Measurements from ENCODE around the gene PRKCE. TPM values are rescaled to one million over a fixed set of nuclear protein-coding genes. Genes with fewer than 3 reads are reported as not detected.

Gene PRKCE
- polyA plus RNA-seq, 1 donor: 8.7 TPM

DNA sequence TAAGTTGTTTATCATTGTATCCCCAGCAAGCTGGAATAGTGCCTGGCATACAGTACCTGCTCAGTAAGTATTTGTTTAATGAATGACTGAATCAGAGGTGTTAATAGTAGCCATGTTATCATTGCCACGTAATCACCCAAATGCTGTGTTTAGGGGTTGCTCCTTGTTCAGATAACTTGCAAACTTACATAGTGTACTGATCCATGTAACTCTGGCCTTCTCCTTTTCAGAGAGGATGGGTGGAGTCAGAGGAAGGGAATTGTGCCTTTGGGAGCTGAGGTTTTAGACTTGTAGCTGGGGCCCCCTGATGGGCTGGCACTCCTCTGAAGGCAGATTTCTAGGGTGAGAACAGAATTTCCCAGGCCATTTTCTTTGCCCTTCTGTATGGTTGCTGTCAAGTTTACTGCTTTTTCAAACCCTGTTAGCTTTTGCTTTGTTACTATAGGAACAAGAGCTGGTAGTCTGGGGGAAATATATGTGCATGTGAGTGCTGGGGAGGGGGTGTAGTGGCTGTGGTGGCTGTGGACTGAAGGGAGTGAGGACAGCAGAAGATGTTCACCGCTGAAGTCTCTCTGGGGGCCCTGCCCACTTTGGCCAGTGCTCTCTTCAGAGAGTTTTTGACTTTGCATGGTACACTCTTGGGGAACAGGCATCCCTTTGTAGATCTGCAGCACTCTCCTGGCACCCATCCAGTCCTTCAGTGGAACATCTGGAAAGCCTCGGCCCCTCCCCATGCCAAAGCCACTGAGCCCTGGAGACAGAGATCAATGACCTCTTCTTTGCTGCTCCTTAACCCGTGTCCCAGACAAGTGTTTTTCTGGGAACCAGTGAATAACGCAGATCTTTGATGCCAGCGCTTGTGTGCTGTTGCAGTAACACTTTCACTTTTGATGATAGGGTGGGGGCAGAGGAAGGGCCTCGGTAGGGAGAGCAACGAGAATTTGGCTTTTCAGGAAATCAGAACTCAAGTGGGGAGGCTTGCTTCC, 209.0 kb downstream of the PRKCE start:
- peak; percentile 57 for DNase-seq

DNA sequence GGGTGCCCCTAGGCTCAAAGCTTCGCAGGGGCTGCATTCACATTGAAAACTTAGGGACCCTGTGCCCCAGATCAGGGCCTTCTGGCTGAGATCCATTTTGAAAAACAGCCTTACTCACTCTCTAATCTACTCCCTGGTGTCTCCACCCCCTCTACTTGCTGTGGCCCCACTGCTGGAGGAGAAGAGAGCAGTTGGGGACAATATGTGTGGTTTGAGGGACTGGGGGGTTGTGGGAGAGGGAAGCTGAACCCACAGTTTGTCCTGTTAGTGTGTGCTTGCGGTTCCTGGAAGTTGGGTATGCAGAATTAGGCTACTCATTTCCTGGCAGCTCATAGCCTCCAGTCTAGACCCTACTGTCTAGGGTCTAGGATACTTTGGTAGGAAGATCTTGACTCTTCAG, 211.4 kb downstream of the PRKCE start:
- no peak for DNase-seq

DNA sequence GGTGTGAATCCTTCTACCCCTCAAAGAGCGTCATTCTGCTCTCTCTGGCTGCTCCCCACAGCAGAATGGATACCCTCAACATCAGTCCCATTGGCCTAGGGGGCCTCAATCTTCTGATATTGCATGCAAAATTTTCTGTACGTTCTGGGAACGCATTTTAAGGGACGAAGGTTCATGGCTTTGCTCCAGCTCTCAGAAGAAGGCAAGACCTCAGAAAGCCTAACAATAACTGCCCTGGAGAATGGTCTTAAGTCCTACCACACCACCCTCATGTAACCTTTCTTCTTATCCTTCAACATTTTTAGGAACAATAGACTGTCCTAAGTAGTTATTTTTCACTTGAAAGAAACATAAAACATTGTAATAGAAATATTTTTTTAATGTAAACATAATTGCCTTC, 212.6 kb downstream of the PRKCE start:
- no peak for DNase-seq

DNA sequence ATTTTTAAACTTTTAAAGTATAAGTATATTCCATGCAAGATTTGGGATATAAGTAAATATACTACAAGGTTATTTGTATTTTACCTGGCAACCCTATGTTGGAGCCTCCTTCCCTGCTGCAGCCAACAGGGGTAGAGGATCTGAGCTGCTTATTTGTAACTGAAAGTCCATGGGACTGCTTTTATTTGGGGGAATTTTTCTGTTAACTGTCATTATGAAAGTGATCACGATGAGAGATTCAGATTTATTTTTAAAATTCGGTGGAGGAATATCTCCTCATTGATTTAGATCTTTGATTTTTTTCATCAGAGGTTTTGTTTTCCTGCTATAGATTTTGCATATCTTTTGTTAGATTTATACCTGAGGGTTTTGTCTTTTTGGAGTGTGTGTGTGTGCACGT, 215.9 kb downstream of the PRKCE start:
- DNase-seq: no peak

DNA sequence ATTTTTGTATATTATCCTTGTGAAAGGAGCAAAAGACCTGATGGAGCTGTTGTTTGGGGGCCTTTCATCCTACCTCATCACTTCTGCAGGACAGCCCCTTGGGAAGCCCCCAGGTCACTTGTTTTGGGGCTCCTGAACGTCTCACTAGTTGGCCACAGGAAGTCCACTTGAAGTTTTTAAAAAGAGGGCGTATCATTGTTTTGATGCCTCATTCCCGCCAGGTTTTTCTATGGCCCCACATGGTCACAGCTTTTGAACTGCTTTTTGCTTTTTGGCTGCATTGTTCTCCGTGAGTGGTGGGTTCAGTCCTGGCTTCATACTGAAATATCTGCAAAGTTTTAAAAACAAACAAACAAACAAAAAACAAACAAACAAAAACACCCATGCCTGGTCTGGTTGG, 216.3 kb downstream of the PRKCE start:
- DNase-seq: no peak

DNA sequence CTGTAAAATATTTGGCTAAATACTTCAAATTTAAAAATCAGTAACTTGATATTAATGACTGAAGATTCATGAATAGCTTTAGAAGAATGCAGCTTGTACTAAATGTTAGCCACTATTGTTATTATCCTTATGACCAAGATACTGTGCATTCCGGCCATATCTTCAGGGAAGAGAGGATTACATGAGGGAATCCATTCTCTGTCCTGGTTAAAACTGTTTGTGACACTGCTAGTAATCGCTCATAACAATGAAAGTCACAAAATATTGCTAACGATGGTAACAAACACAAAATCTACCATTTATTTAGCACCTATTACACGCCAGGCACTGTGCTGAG, 217.7 kb downstream of the PRKCE start:
- no peak for DNase-seq

DNA sequence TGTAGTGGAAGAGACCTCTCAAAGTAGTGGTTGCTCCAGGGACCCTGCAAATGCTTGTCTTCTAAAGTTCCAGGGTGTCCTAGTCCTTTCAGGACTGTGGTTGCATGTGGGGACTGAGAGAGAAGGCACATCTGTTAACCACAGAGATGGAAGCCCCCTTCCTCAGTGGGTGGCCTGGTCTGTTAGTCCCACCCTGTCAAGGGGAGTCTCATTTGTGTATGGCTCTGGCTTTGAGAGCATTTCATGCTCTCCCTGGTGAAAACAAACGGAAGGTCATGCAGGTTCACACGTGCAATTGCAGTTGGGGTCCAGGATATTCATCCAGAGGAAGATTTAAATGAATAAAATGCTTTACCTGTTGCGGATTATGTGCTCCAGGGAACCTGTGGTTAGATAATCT, 219.6 kb downstream of the PRKCE start:
- DNase-seq: no peak

DNA sequence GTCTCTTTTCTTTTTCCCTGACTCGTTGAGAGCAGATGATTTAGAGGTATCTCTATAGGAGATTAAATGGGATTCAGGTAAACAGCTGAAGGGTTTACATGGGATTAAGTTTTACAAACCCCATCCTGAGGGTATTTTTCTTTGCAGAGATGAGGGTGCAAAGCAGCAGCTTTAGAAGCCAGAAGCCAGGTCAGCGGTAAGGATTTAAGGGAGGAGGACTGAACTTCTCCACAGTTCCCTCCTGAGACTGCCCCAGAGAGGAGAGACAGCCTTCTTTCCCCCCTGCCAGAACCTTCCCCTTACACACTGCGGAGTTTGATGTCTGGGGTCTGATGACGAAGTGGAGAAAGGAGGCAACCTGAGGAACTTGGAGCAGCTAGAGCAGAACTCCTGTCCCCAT, 220.1 kb downstream of the PRKCE start:
- DNase-seq: no peak

DNA sequence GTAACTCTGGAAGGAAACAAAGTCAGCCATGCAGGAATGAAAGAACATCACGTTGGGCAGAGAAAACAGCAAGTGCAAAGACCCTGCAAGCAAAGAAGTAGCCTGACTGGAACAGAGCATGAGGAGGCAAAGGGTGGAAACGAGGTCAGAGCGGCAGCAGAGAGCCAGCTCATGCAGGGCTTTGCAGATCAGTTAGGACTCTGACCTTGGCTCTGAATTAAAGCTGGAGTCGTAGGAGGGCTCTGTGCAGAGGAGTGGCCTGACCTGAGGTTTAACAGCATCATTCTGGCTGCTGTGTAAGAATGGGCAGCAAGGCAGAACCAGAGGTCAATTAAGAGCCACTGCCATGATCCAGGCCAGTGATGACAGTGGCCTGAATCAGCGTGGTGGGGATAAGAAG, 220.7 kb downstream of the PRKCE start:
- DNase-seq: no peak

DNA sequence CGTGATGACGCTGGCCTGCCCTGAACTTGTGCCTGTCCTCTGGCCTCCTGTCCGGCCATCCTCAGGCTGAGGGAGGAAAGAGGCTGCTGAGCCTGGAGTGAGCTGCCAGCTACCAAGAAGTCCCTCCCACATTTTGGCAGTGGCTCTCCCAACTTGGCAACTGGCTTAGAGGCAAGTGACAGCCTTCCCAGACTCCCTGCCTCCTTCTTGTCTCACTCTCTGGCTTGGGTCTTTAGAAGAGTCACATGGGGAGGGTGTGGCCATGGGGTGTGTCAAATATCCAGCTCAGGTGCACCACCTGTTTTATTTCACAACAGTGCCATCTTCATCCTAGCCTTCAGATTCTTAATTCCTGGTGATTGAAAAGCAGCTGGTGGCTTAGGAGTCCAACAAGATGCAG, 222.9 kb downstream of the PRKCE start:
- DNase-seq: no peak

DNA sequence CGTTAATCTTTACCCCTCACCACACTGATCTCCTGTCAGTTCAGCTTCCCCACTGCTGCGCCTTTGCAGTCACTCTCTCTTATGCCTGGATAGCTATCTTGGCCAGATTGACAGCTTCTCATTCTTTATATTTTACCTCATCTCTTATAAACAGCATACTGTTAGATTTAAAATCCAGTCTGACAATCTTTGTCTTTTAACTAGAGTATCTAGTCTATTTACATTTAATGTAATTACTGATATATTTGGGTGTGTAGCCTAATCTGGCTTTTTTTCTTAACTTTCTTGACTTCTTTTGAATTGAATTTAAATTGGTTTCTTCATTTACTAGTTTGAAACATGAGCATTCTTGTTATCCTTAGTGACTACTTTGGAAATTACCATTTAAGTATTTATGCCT, 225.1 kb downstream of the PRKCE start:
- no peak for DNase-seq

DNA sequence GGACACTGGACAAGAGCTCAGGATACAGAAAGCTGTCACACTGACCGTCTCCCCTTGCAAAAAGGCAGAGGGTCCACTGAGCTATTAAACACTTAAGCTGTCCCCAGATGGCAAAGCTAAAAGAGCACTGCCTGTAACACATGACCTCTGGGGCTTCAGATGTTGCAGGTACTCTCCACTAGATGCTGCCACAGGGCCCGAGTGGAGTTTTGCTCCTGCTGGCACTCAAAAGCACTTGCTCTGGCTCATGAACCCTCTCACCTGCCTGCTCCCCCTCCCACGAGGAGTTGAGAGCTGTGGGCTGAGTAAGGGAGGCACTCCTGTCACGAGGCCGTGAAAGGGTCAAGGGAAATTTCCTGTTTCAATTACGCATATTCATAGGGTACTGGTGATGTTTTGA, 227.9 kb downstream of the PRKCE start:
- no peak for DNase-seq

DNA sequence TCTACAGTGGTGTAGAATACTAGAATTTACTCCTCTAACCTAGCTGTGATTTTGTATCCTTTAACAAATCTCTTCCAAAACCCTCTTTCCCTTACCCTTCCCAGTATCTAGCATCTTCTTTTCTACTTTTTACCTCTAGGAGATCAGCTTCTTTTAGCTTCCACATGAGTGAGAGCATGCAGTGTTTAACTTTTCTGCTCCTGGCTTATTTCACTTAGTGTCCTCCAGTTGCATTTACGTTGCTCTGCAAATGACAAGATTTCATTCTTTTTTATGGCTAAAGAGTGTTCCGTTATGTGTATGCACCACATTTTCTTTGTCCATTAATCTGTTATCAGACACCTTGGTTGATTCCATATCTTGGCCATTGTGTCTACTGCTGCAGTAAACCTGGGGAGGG, 228.5 kb downstream of the PRKCE start:
- no peak for DNase-seq

DNA sequence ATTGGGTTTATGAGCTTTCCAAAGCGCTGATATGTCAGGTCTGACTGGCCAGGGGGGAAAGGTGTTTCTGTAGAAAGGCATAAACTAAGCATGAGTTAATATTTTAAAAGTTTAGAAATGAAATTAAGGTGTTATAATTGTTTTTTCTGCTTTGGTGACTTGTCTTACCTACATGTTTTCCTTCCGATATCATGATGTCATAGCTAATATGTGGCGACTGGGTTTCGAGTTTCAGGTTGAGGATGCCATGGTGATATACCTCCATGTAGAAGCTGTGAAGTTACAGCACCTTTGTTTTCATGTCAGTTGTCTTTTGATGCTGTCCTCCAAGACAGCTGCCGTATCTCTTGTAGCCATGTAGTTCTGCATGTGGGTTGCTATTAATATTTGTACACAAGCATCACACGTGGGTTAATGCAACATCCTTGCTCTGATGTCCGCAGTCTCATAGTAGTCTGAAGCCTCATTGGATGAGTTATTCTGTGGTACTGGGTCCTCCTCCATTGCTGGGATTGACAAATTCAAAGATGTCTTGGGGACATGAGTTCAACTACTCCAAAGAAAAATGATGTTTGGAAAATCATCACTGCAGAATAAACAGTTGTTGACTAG, 230.6 kb downstream of the PRKCE start:
- DNase-seq: no peak

DNA sequence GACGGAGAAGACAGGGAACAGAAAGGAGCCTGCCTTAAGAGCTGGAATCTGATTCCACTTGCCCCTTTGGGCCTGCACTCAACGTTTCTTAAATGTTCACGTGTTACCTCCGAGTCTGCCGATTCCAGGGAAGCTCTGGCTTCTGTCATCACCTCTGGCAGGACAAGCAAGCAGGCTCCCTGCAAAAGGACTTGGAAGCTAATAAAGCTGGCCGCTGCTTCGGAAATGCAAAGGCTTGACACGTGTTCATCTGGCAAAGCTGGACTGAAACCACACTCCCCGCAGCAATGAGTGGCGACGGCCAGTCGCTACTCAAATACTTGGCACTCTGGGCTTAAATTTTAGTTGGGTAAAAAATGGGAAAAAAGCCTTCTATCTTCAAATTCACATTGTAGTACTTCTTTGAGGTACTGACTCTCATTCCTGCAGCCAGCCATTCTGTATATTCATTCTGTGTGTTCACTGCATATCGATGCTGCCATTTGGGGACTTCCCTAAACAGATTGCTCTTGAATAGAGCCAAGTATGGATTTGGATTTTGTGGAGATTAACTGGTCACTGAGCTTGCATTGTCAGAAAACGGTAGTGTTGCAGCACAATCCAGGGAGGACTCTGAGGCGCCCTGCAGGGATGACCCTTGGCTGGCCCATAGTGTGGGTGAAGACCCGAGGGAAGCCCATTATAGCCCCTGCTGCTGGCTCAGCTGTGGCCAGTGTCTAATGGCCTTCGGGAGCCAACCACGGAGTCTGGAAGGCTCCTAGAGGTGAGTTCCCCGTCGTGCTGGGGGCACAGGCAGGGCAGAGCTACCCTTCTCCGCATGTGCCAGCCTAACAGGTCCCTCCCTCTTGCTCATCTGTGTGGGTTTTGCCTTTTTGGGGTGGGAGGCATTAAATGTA, 231.5 kb downstream of the PRKCE start:
- DNase-seq: no peak

DNA sequence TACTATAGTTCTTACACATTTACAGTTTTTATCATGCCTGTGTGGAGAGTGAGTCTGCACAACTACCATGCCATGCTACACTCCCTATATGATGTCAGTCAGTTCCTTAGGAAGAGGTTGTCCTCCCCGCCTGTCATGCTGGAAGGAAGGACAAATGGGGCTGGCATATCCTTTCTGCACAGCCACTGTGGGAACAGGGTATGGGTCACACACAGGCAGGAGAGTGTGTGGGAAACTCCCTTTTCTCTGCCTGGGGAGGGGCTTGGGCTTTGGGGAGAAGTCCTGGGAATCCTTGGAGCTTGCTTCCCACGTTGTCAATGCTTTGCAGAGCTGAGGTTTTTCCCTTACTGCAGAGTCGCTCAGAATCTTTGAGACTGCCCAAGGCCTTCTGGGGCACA, 232.1 kb downstream of the PRKCE start:
- no peak for DNase-seq

DNA sequence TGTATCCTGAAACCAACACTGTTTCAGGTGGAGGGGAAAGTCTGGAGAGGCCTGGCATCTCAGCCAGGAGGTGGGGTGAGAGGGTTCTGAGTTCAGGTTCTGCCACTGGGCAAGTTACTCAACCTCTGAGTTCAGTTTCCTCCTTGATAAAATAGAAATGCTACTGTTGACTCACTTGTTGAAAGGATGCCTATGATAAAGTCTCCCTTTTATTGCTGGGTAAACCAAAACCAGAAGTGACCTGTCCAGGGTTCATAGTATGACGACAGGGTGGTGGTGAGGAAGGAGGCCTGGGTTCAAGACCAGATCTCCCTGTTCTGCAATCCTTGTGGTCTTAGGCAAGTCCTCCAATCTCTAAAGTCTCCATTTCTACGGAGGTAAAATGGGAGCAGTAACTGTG, 232.7 kb downstream of the PRKCE start:
- no peak for DNase-seq

DNA sequence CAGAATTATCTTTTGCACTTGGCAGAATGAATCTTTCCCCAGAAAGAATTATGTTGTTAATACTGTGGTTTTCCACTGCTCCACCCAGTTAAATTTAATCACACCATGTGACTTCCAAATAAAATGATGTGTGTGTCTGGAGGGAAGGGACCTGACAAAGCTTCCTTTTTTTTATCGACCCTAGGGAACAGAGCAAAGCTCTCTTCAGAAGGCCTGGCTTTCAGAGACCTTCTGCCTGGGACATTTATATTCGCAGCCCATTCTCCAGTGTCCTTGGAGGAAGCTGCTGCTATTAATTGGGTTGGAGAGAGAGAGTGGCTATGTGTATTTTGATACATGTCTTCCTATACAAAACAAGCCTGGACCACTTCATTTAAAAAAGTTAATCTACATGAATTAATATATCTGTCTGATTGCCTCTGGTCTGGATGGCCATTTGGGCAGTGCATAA, 233.7 kb downstream of the PRKCE start:
- DNase-seq: no peak

DNA sequence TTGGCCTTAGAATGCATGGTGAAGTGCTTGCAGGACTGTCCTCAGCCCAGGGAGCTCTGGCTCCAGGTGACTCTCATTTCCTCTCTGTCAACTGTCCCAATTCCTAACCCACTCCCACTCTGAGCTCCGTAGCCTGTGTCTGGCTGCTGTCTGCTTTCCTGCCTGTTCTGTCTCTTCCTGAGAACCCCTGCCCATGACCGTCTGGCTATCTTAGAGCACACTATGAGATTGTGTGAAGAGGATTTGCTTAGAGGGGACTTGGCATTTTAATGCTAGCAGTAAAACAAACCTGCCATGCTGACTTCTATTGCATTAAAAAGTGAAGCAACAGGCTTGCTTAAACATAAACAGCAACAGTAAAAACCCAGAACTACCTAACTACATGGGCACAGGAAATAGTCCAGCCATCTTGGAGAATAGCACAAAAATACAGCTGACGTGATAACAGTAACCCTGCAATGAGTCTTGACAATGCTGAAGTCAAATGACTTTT, 234.7 kb downstream of the PRKCE start:
- DNase-seq: no peak

DNA sequence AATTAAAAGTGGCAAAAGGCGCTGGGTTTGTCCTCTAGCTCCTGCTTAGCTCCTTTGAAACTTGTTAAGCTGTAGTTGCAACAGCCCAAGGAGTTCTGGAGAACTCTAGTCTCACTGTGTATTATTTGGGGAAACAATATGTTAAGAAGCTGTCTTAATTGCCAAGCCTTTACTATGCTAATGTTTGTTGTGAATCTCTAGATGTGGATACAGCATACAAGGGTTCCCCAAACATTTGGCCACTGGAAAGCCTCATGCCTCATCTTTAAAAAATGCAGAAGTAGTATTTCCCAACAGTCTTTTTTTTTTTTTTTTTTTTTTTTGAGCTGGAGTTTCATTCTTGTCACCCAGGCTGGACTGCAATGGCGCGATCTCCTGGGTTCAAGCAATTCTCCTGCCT, 236.7 kb downstream of the PRKCE start:
- DNase-seq: no peak

DNA sequence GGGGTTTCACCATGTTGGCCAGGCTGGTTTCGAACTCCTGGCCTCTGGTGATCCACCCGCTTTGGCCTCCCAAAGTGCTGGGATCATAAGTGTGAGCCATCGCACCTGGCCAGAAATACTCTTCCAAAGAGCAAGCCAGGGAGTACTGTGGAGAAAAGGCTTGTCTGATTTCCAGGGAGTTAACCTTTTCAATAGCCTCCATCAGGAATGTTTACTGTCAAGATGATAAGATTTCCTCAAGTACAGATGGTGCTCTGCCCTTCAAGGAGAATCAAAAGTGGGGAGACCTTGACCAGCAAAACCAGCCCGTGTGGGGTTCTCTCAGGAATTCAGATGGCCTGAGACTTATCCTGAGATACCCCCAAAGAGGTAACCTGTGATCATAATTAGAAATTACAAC, 237.2 kb downstream of the PRKCE start:
- no peak for DNase-seq

DNA sequence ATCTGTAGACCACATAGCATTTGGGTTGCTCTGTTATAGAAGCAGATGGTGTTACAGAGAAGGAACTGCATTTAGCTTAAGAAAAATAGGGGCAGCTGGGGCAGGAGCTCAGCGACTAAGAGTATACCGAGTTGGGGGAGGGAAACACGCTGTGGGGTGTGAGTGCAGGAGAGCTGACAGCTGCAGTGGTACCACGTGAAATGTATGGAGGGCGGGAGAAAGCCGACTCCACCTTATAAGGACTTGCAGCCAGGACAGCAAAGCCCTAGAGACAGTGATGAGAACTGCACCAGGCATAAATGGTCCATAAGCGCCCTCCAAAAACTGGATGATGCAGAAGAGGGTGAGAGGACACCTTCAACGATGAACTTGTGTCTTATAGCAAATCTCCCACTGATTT, 237.6 kb downstream of the PRKCE start:
- no peak for DNase-seq
